Heart left ventricle (tissue), 16 donors: ENCODE results near the gene GPR160. TPM values are rescaled to one million over a fixed set of nuclear protein-coding genes. Genes with fewer than 3 reads are reported as not detected.

Experiments used
- ATAC-seq, 4 donors: fragments of 200-7000 bp; cut with Tn5 transposase; one replicate each; pipeline ENCODE4 v1.9.1; 2020 to 2022; ENCODE audit warnings: moderate library complexity in 4 of 4, mild to moderate bottlenecking in 3 of 4, moderate number of reproducible peaks in 1 of 4
- DNase-seq, 5 donors: peaks; one replicate each; pipeline ENCODE4 v3.0.0-alpha.2; 2020
- H3K27ac ChIP-seq, 12 donors: fragments of 200-600 bp; sonication (generic) in 4 of 12; one replicate each; pipeline versions ENCODE4 v1.5.0 to v1.8.0; 2016 to 2022; ENCODE audit warnings: mild to moderate bottlenecking in 2 of 12
- H3K27me3 ChIP-seq, 9 donors: fragments of 200-600 bp; sonication (generic) in 2 of 9; one replicate each; pipeline versions ENCODE4 v1.5.1 to v1.8.0; 2016 to 2022; ENCODE audit warnings: mild to moderate bottlenecking in 3 of 9
- H3K36me3 ChIP-seq, 9 donors: fragments of 200-600 bp; sonication (generic) in 2 of 9; one replicate each; pipeline versions ENCODE4 v1.5.0 to v1.8.0; 2018 to 2022; ENCODE audit warnings: mild to moderate bottlenecking in 2 of 9
- H3K4me1 ChIP-seq, 12 donors: fragments of 200-600 bp; sonication (generic) in 4 of 12; one replicate each; pipeline versions ENCODE4 v1.5.0 to v1.8.0; 2016 to 2022; ENCODE audit warnings: mild to moderate bottlenecking in 3 of 12
- H3K4me3 ChIP-seq, 12 donors: fragments of 200-600 bp; sonication (generic) in 4 of 12; one replicate each; pipeline versions ENCODE4 v1.5.0 to v1.8.0; 2017 to 2022; ENCODE audit warnings: mild to moderate bottlenecking in 9 of 12, moderate library complexity in 4 of 12
- H3K9me3 ChIP-seq, 12 donors: fragments of 200-600 bp; sonication (generic) in 4 of 12; one replicate each; pipeline versions ENCODE4 v1.5.0 to v1.8.0; 2016 to 2022; ENCODE audit warnings: mild to moderate bottlenecking in 1 of 12
- CTCF ChIP-seq, 12 donors: fragments of 200-600 bp; sonication (generic) in 4 of 12; IDR thresholded peaks; one replicate each; pipeline versions ENCODE4 v1.5.0 to v1.8.0; 2018 to 2022; ENCODE audit warnings: antibody characterized with exemption in 12 of 12, mild to moderate bottlenecking in 5 of 12
- POLR2A ChIP-seq, 2 donors: fragments of 450-650 bp; IDR thresholded peaks; one replicate each; pipeline ENCODE4 v1.6.1; 2017; ENCODE audit warnings: antibody characterized with exemption in 2 of 2, mild to moderate bottlenecking in 2 of 2, moderate library complexity in 2 of 2
- WGBS, 4 donors: extraction: QIAGEN DNeasy Blood & Tissue Kit in 2 of 4; methylation state at CpG; one replicate each; pipeline versions ENCODE4 v1.1.5 to v1.1.7; 2013 to 2018; 5-methylcytosine and 5-hydroxymethylcytosine counted together
- intact Hi-C, 10 donors: fragments of 100-400 bp; cut with DNase I; formaldehyde crosslinking; loops; one replicate each; pipeline versions ENCODE4 v1.11.1 to v1.14.2; 2022
- polyA plus RNA-seq, 2 donors: library from polyadenylated mRNA; stranded (reverse); fragments of 200-250 nt; gene quantifications; one replicate each; pipeline ENCODE4 v1.2.3, GENCODE V29; 2013
- total RNA-seq, 9 donors: library from RNA; depleted of rRNA in 2 of 9; stranded (reverse); fragments of >200 nt in 2 of 9; fragmentation: NEBNext Ultra II Directional in 3 of 9; extraction: Animal tissue kit (Norgen Biotek cat#: 25700) in 3 of 9; gene quantifications; one replicate each; pipeline versions ENCODE4 v1.1.0 to v1.2.4, GENCODE V29; 2016 to 2023
- donor health status: ischemic (EF 13 %, LVEDD 7.1; RV severe dilation, severe dysfunction).
- donor health status: healthy with polysubstance abuse.
- donor health status: DM: no; HTN: yes; CAD: no.
- donor health status: DM: no; HTN: no; CAD: no.
- donor health status: ischemic (EF 25% LVEDD 6.9; RV normal size, moderate dysfunction).
- donor health status: ischemic (EF 25% LVEDD 5.7; RV mildly dilated, moderate dysfunction).
- donor health status: healthy.
- donor health status: DM: yes; HTN: yes; CAD: no.
- donor health status: ischemic (EF 35%, LVEDD 5.7; RV mildly dilated, moderate dysfunction).
- donor health status: nonischemic (EF 11% LVEDD 7.7; RV severe dilation, severe dysfunction).
- donor health status: DM: yes; HTN: yes; CAD: no.
- donor health status: PGD.
- donor health status: ischemic (EF 29% LVEDD 5.4; RV normal size, mild dysfunction).
- donor health status: nonischemic (EF 23%, LVEDD 6.1; RV moderate dilation, normal function).

The GPR160 gene
- total and polyA plus RNA-seq, 11 donors = 0.28 to 2.6 (median 0.99) TPM

DNA sequence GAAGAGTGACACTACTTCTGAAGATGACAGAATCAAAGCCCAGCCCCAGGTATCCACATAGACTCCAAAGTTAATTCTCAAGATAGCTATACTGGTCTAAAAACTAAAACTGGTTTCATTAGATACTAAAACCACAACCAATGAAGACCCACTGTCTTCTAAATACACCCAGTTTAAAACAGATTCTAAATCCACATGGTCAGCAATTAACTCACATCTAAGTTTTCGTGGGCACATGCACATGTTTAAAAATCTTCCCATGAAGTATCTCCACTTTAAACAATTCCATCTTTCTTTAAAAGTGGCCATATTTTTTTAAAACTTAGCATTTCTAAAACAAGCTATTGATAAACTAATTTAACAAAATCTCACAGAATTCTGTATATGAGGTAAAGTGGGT is 63.1 kb downstream of the GPR160 start:
- Histone ChIP-seq H3K36me3 (peaks cover 0 to 99% (median 96%) of the 10 kb centered on the region in 9 donors), H3K4me1 (no peaks in the 10 kb centered on the region), H3K27ac (no peak overlapping the region), H3K4me3 (no peak overlapping the region), H3K27me3 (no peaks in the 10 kb centered on the region), H3K9me3 (no peaks in the 10 kb centered on the region)
- no peak for DNase-seq
- TF ChIP-seq CTCF (IDR thresholded peaks at IDR 0.05) (no peak), POLR2A (IDR thresholded peaks at IDR 0.05) (no peak)
- WGBS, 4 donors = 94 to 99% (median 96%) methylated on average over 1 of the region's 1 CpG
- no peak for ATAC-seq
- intact Hi-C loops = no loop called here

DNA sequence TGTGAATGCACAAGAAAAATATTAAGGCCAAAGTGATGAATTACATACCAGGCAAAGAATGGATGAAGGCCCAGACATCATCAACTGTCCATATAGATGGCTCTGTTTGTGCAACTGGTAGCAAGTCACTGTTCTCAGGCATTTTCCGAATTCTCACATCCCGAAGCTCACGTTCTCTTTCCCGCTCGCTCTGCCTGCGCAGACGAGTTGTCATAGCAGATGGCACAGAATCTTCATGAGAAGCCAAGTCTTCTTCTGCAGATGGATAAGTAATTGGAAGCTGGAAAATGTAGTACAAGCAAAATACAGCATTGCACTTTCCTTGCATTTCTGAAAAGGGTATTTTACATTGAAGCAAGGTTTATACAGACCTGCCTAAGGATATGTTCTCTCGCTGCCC is 64.6 kb downstream of the GPR160 start:
- DNase-seq (no peak), ATAC-seq (no peak)
- H3K9me3 ChIP-seq = no peaks in the 10 kb centered on the region
- no peak overlapping the region for H3K27ac ChIP-seq
- H3K4me1 ChIP-seq = no peaks in the 10 kb centered on the region
- no peaks in the 10 kb centered on the region for H3K27me3 ChIP-seq
- WGBS, 4 donors = 95 to 97% (median 95%) methylated on average over 8 of the region's 8 CpGs
- intact Hi-C loops = no loop called here
- no peak for TF ChIP-seq POLR2A (IDR thresholded peaks at IDR 0.05)
- TF ChIP-seq CTCF (IDR thresholded peaks at IDR 0.05) = no peak
- H3K4me3 ChIP-seq = no peak overlapping the region
- H3K36me3 ChIP-seq = peaks cover 0 to 98% (median 94%) of the 10 kb centered on the region in 9 donors

- H3K36me3 ChIP-seq = peaks cover 0 to 94% (median 75%) of the 10 kb centered on the region in 9 donors
- ATAC-seq (no peak), DNase-seq (no peak)
- H3K27me3 ChIP-seq = no peaks in the 10 kb centered on the region
- H3K4me3 ChIP-seq = no peak overlapping the region
- no peak overlapping the region for H3K27ac ChIP-seq
- TF ChIP-seq CTCF (IDR thresholded peaks at IDR 0.05) (no peak), POLR2A (IDR thresholded peaks at IDR 0.05) (no peak)
- 96 to 100% (median 98%) methylated on average over 1 of the region's 1 CpG for WGBS, 4 donors
- intact Hi-C loops = loop anchor here in 1 of 10 donors (5.0 kb wide), 1 partner anchor 126 kb away; no protein-coding TSS in a partner anchor
- H3K9me3 ChIP-seq = no peaks in the 10 kb centered on the region
- H3K4me1 ChIP-seq = peaks cover 0 to 14% (median 0%) of the 10 kb centered on the region in 12 donors
Observed at GRCh38 chr3:170107941-170108340, 70.1 kb downstream of the GPR160 start.

GRCh38 chr3:170108955-170109354 is 71.2 kb downstream of the GPR160 start:
- Histone ChIP-seq H3K27me3 (no peaks in the 10 kb centered on the region), H3K36me3 (peaks cover 0 to 94% (median 75%) of the 10 kb centered on the region in 9 donors), H3K4me1 (peaks cover 0 to 14% (median 0%) of the 10 kb centered on the region in 12 donors), H3K27ac (no peak overlapping the region), H3K9me3 (no peaks in the 10 kb centered on the region), H3K4me3 (no peak overlapping the region)
- intact Hi-C loops = loop anchor here in 1 of 10 donors (5.0 kb wide), 1 partner anchor 127 kb away; no protein-coding TSS in a partner anchor
- DNase-seq (no peak), ATAC-seq (no peak)
- 80 to 90% (median 85%) methylated on average over 3 of the region's 3 CpGs for WGBS, 4 donors
- TF ChIP-seq CTCF (IDR thresholded peaks at IDR 0.05) (no peak), POLR2A (IDR thresholded peaks at IDR 0.05) (no peak)
